GM18909 (cell line): Measurements from ENCODE around the gene ZC3H18.
A peak's percentile ranks its signal among the peaks of the same experiment; 100 is the strongest.

ENCODE experiments used
- ATAC-seq: cut with Tn5 transposase; IDR thresholded peaks from one replicate; pipeline ENCODE4 v1.9.1; 2021; ENCODE audit warnings: mild to moderate bottlenecking; ENCODE audit not compliant: unreplicated experiment, poor library complexity

The ZC3H18 gene

GRCh38 chr16:88532434-88533241 is 37.6 kb upstream of the ZC3H18 start:
- ATAC-seq, result no peak

- no peak for ATAC-seq
Observed at GRCh38 chr16:88533381-88533917, 36.8 kb upstream of the ZC3H18 start.

- peak; percentile 58 for ATAC-seq
Observed at GRCh38 chr16:88533932-88534637, 36.1 kb upstream of the ZC3H18 start.

- peak; percentile 13 for ATAC-seq
Observed at GRCh38 chr16:88534638-88535190, 35.5 kb upstream of the ZC3H18 start.

GRCh38 chr16:88535191-88535856 is 34.9 kb upstream of the ZC3H18 start:
- ATAC-seq, result no peak

- ATAC-seq, result no peak
Observed at GRCh38 chr16:88535857-88536222, 34.4 kb upstream of the ZC3H18 start.

- no peak for ATAC-seq
Observed at GRCh38 chr16:88536510-88536909, 33.7 kb upstream of the ZC3H18 start.

- no peak for ATAC-seq
Observed at GRCh38 chr16:88536971-88537751, 33.0 kb upstream of the ZC3H18 start.

- no peak for ATAC-seq
Observed at GRCh38 chr16:88537859-88538258, 32.3 kb upstream of the ZC3H18 start.

GRCh38 chr16:88538366-88539060 is 31.7 kb upstream of the ZC3H18 start:
- ATAC-seq, result no peak

- ATAC-seq, result no peak
Observed at GRCh38 chr16:88539261-88539651, 30.9 kb upstream of the ZC3H18 start.

GRCh38 chr16:88539652-88540345 is 30.4 kb upstream of the ZC3H18 start:
- no peak for ATAC-seq

GRCh38 chr16:88540346-88540977 is 29.7 kb upstream of the ZC3H18 start:
- no peak for ATAC-seq

- no peak for ATAC-seq
Observed at GRCh38 chr16:88541831-88542616, 28.2 kb upstream of the ZC3H18 start.

GRCh38 chr16:88543230-88543813 is 26.9 kb upstream of the ZC3H18 start:
- ATAC-seq, result no peak

- no peak for ATAC-seq
Observed at GRCh38 chr16:88545781-88546180, 24.4 kb upstream of the ZC3H18 start.
